ENCODE data around the gene BICRAL. TPM values are rescaled to one million over a fixed set of nuclear protein-coding genes. Genes with fewer than 3 reads are reported as not detected.
A peak's percentile ranks its signal among the peaks of the same experiment; 100 is the strongest.

Gene BICRAL
- total and polyA plus RNA-seq, 9 of the 15 experiments (the other 6 are each of a cell fraction or from before 2014, with no cell fraction given), result 1.2 to 11.9 (median 5.6) TPM

- TF ChIP-seq SLC30A9 (CRISPR knock-in tag; IDR thresholded peaks at IDR 0.05), result no peak
- TF ChIP-seq CCAR2 (IDR thresholded peaks at IDR 0.05; ENCODE audit: low read depth, low read length), result no peak
- TF ChIP-seq KLF16 (IDR thresholded peaks at IDR 0.05), result no peak
- TF ChIP-seq TBL1XR1 (IDR thresholded peaks at IDR 0.05; ENCODE audit: low read length in 2 of 2), result peak; percentile 44 to 49; a peak in 3 of 4 replicates
- no peak for TF ChIP-seq RHOXF2B (CRISPR knock-in tag; conservative IDR thresholded peaks at IDR 0.05)
- TF ChIP-seq GMEB1 (CRISPR knock-in tag; IDR thresholded peaks at IDR 0.05), result no peak
- TF ChIP-seq NFRKB (IDR thresholded peaks at IDR 0.05; ENCODE audit: low read depth), result peak; percentile 100
- 0 out of 2 replicates have a peak, but pooled peaks have one; percentile 89 for TF ChIP-seq MED1 (CRISPR knock-in tag; IDR thresholded peaks at IDR 0.05; ENCODE audit: borderline replicate concordance)
- TF ChIP-seq ZNF592 (IDR thresholded peaks at IDR 0.05), result no peak
- TF ChIP-seq ID3 (CRISPR knock-in tag; IDR thresholded peaks at IDR 0.05), result no peak
- TF ChIP-seq ID3 (tag; IDR thresholded peaks at IDR 0.05), result 0 out of 2 replicates have a peak, but pooled peaks have one; percentile 14
- peak; percentile 69 for TF ChIP-seq BRD4 (IDR thresholded peaks at IDR 0.05)
- peak; percentile 27; the same call in 1 of the 2 replicates for TF ChIP-seq CBX1 (IDR thresholded peaks at IDR 0.05; ENCODE audit: low read depth)
- no peak for TF ChIP-seq ZBTB8A (IDR thresholded peaks at IDR 0.05; ENCODE audit: partially characterized antibody)
- no peak for TF ChIP-seq ZNF23 (CRISPR knock-in tag; IDR thresholded peaks at IDR 0.05)
- no peak for TF ChIP-seq ZNF57 (CRISPR knock-in tag; IDR thresholded peaks at IDR 0.05)
- no peak for TF ChIP-seq TFE3 (CRISPR knock-in tag; IDR thresholded peaks at IDR 0.05)
- no peak; the same call in 1 of the 2 replicates for TF ChIP-seq FOSL1 (tag; conservative IDR thresholded peaks at IDR 0.05)
- TF ChIP-seq POLR2AphosphoS5 (IDR thresholded peaks at IDR 0.05; ENCODE audit: control insufficient read depth, insufficient read depth, low read depth, low read length), result peak; percentile 98
- TF ChIP-seq, protein P1, sequence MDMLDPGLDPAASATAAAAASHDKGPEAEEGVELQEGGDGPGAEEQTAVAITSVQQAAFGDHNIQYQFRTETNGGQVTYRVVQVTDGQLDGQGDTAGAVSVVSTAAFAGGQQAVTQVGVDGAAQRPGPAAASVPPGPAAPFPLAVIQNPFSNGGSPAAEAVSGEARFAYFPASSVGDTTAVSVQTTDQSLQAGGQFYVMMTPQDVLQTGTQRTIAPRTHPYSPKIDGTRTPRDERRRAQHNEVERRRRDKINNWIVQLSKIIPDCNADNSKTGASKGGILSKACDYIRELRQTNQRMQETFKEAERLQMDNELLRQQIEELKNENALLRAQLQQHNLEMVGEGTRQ (CRISPR knock-in tag; IDR thresholded peaks at IDR 0.05), result 0 out of 2 replicates have a peak, but pooled peaks have one; percentile 7
Measured at GRCh38 chr6:42745640-42746462, 36.0 kb upstream of the BICRAL start, which contains the start of gene TBCC (continued).

Data from K562 (cell line).